ENCODE results near the gene ZC3H18.

- TF ChIP-seq CTBP1 (IDR thresholded peaks at IDR 0.05; ENCODE audit: borderline replicate concordance) (no peak), FOXA1 (IDR thresholded peaks at IDR 0.05) (no peak), SP1 (IDR thresholded peaks at IDR 0.05) (no peak), ARNT (IDR thresholded peaks at IDR 0.05) (no peak), TARDBP (IDR thresholded peaks at IDR 0.05) (no peak), ELF4 (IDR thresholded peaks at IDR 0.05) (no peak)
- TF ChIP-seq, protein P1, sequence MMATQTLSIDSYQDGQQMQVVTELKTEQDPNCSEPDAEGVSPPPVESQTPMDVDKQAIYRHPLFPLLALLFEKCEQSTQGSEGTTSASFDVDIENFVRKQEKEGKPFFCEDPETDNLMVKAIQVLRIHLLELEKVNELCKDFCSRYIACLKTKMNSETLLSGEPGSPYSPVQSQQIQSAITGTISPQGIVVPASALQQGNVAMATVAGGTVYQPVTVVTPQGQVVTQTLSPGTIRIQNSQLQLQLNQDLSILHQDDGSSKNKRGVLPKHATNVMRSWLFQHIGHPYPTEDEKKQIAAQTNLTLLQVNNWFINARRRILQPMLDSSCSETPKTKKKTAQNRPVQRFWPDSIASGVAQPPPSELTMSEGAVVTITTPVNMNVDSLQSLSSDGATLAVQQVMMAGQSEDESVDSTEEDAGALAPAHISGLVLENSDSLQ (IDR thresholded peaks at IDR 0.05): no peak
Observed at GRCh38 chr16:88588754-88589153, 18.6 kb downstream of the ZC3H18 start.

All from HEK293T (cell line).